Inflammatory macrophage treated with lipopolysaccharide for 1 hour (primary cell): ENCODE results near the gene UVRAG.
"Not testable (repeated sequence)": the region's sequence is repeated elsewhere in the genome, so short reads cannot be mapped to it uniquely, and the experiment has no call there.

Experiments
- DNase-seq, 2 donors: peaks; one replicate each; pipeline ENCODE4 v3.0.0-alpha.2; 2020 to 2022

The UVRAG gene

DNA sequence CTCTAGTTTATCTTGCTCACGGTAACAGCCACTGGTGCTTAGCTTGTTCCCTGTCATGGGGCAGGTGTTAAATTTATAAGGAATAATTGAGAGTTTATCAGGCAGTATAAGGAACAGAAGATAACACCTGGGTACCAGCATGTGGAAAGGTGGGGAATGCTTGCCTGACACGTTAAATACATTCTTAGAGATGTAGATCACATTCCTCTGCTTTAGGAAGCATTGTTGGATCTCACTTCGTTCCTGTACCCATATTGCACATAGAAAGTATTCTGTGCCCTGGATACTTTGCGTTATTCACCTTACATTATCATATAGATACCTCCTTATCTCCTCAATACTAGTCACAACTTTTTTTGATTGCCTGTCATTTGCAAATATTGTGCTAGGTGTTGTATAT lies 114.7 kb downstream of the UVRAG start:
- no peak for DNase-seq

DNA sequence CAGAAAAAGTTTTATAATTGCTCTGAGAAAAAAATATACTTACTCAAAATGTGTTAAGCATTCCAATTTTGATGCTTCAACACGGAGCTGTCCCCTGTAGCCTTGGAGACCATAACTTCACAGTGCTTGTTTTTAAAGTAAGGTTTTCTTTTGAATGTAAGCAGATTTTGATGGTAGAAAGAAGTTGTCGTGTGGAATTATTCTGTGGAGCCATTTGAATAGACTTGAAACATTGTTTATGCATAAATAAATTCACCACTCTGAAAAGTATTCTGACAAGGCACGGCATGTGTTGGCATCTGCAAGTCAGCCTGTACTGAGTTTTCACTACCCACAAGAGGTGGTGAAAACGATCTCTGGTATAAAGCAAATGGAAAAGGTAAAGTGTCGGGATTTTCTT lies 115.5 kb downstream of the UVRAG start:
- DNase-seq: no peak

DNA sequence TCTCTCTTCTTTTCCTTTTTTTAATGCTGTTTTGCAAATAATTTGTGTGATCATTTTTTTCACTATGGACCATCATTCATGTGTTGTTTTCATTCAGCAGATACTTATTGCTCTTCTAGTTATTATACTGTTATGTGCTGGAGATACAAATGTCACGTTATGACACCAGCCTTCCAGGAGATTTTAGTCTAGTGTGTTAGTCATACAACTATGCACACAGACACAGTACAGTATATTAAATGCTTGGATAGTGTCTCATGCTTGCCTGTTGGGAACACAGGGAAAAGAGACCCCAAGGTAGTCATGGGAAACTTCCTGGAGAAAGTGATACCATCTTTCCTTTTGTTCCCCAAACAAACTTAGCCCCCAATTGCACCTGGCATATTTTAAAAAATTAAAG lies 116.1 kb downstream of the UVRAG start:
- no peak for DNase-seq

DNA sequence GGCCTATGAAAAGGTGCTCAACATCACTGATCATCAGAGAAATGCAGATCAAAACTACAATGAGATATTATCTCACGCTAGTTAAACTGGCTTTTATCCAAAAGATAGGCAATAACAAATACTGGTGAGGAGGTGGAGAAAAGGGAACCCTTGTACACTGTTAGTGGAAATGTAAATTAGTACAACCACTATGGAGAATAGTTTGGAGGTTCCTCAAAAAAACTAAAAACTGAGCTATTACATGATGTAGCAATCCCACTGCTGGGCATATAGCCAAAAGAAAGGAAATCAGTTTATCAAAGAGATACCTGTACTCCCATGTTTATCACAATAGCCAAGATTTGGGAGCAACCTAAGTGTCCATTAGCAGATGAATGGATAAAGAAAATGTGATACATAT lies 118.7 kb downstream of the UVRAG start:
- peak; percentile 34 to 56 for DNase-seq

DNA sequence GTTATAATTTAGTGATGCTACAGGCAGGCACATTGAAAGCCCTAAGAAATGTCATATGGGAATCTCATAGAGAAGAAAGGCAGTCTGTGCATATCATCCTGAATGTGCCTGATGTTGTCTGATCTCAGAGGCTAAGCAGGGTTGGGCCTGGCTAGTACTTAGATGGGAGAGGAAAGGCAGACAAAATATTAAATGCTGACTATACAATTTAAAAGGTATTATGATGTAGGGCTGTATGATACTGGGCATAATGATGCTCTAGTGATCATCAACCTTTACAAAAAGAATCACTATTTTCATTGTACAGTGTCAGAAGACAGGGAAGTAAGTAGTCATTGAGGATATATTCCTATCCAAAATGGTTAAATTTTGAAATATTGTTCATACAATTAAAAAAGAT lies 119.8 kb downstream of the UVRAG start:
- DNase-seq: no peak

DNA sequence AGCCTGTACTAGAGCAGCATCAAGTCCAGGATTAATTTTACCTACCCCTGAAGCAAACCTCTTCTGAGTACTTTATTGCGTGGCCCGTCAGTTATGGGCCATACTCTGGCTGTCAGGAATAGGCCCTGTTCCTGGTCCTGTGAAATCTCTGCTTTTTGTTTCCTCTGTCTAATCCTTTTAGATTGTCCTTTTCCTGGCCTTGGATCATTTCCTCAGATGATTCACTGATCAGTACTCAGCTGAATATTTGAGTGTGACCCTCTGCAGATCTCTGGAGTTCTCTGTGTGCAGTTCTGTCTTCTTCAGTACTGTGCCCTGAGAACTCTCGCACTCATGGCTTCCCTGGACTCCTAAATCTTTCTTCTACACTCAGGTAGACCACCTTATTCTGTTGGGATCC lies 123.5 kb downstream of the UVRAG start:
- DNase-seq: no peak

DNA sequence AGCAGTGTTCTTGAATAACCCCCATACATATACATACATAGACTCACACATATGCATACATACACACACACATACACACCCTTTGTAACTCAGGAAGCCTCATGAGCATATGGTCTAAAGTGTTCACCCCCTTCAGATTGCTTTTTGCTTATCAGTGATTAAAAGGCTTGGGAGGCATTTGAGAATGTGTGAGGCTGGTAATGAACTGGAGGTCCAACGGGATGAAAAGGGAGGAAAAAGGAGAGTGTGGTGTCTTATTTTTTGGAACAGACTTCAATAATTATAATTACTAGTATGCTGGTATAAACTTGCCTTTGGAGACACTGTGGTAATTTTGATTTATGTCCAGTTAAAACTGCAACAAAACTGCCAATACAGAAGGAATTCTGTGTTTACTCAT lies 124.5 kb downstream of the UVRAG start:
- DNase-seq: no peak

DNA sequence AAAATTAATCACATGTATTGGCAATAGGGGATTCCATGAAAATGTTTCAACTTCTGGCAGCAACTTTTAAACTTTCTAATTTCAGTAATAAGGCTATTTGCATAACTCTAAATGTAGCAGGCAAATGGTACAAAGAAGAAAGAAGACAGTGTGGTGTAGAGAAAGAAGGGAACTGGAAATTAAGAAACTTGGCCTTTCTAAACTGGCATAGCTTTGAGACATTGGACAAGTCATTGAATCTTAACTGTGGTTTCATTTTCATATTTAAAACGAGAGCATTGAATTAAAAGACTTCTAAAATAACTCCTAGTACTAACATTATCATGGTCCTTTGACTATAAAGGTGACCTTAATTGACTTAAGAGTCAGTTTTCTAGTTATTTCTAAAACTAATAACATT lies 125.0 kb downstream of the UVRAG start:
- DNase-seq: peak; percentile 33 to 47

DNA sequence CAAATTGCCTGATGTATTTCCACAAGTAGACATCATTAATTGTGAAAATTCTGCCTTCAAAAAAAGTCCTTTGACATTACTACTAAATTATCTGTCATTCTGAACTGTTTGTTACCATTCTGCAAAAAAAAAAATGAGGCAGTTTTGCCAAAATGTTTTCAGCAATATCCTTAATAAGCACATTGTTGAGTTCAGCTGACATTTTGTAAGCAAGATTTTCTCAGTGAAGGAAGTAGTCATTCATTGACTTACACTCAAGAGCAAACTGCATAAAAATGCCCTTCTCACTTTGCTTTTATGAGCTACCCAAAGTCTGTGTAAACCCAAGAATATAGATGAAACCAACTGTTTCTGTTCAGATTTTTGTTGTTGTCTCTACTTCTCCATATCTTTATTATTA lies 125.9 kb downstream of the UVRAG start:
- DNase-seq: no peak

DNA sequence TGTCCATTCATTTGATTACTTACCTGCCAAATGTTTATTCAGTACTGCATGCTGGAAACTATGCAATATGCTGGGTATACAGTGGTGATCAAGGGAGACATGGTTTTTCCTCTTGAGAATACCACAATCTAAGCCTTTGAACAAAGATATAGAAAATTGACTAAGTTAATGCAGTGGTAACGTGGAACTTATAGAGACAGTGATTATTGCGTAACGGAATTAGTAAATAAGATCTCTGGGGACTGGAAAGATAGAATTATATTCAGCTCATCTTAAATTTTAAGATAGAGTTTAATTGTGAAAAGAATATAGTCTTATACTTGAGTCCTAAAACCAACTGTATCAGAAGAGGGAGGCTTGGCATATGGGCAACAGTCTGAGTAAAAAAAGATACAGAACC lies 129.5 kb downstream of the UVRAG start:
- no peak for DNase-seq

DNA sequence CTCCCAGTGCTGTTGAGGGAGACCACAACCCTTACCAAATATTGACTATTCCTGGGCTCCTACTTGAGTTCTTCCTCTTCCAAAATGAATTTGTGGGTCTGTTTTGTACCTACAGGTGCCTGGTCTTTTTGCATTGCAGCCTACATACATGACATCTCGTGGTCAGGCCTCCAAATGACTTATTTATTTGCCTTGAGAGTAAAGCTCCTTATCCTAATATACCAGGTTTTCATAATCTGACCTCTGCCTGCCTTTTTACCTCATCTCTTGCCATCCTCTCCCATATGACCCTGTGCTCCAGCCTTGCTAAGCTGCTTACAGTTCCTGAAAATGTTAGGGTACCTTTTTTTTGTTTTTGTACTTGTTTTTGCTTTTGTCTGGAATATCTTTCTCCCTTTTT lies 130.4 kb downstream of the UVRAG start:
- no peak for DNase-seq

DNA sequence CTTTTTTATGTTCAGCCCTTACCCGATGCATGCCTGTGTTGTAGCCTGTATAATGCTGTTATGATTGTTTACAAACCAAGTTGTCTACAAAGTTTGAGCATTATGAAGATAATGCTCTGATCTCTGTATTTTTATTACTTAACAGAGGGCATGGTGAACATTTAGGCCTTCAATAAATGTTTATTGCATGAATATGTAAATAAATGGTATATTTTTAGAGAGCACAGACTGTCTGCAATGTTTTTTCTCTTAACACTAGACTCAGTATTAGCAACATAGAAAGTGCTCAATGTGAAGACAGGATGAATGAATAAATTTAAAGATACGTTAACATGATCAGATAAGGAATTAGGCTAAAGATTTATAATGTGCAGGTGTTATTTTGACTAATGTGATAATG lies 130.9 kb downstream of the UVRAG start:
- no peak for DNase-seq

DNA sequence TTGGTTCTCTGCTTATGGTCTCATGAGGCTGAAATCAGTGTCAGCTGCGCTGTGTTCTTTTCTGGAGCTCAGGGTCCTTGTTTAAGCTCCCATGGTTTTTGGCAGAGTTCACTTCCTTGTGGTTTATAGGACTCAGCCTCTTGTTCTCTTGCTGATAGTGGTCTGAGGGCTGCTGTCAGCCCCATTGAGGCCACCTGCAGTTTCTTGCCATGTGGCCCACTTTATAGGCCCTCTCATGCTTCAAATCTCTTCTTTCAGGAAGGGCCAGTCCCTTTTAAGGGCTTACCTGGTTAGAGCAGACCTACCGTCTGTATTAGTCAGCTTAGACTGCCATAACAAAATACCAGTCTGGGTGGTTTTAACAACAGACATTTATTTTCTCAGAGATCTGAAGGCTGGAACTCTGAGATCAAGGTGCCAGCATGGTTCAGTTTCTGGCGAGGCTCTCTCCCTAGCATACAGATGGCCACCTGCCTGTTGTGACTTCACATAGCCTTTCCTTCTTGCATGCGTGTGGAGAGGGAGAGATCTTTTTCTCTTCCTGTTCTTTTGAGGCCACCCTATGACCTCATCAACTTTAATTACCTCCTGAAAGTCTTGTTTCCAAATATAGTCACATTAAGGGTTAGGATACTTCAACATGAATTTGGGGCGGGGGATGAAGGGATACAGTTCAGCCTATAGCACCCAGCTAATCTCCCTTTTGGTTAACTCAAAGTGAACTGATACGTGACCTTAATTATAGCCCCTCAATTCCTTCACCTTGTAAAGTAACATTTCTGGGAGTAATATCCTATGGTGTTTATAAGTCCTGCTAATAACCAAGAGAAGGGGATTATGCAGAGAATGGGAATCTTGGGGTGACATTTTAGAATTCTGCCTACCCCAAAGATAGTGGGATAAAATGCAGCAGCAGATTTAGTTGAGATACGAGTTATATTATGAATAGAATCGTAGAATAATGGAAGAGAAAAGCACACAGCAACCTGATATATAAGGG lies 131.8 kb downstream of the UVRAG start:
- DNase-seq: no peak

DNA sequence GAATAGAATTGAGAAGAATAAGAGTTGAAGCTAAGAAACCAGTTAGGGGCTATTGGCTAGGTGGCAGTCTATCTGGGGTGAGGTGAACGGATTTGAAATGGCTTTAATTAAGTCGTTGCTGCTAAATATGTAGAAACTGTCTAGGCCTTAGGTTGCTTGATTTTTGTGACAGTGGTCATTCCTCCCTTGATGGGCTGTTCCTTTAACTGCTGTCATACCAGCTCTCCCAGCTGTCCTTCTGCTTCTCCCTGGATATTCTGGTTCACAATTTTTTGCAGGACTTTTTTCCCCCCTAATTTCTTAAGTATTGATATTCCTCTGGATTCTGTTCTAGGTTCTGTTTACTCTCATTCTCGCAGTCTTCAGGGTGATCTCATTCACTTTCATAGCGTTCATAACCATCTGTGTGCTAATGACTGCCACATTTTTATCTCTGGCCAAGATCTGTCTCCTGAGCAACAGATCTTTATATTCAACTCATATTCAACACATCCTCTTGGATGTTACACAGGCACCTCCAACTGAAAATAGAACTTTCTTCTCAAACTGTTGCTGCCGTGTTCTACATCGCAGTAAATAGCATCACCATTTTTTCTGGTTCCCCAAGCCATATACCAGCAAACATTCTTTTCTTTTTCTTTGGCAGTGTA lies 134.1 kb downstream of the UVRAG start:
- no peak for DNase-seq

DNA sequence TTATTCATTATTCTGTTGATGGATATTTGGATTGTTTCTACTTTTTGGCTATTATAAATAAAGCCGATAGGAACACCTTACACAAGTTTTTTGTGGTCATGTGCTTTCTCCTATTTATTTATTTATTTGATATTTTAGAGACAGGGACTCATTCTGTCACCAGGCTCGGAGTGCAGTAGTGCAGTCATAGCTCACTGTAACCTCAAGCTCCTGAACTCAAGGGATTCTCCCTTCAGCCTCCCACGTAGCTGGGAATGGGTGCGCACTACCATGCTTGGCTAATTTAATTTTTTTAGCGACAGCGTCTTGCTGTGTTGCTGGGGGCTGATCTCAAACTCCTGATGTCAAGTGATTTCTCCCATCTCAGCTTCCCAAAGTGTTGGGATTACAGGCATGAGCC lies 135.1 kb downstream of the UVRAG start:
- DNase-seq: no peak

DNA sequence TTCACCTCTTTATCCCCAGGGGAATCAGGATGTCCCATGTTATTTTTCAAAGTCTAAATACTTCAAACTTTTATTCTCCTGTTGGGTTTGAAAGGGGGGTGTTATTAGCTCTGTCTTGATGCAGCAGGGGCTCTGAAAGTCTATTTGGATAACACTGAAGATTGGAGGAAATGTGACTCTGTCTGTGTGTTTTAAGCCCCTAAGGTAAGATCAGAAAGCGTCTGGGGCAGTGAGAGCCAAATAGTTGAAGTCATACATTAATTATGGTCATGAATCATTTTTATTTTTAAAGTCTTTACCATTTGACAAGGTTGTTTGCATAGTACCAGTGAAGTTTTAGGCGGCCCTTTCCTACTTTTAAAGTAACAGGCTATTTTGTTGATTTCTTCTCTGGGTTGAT lies 139.0 kb downstream of the UVRAG start:
- DNase-seq: no peak

DNA sequence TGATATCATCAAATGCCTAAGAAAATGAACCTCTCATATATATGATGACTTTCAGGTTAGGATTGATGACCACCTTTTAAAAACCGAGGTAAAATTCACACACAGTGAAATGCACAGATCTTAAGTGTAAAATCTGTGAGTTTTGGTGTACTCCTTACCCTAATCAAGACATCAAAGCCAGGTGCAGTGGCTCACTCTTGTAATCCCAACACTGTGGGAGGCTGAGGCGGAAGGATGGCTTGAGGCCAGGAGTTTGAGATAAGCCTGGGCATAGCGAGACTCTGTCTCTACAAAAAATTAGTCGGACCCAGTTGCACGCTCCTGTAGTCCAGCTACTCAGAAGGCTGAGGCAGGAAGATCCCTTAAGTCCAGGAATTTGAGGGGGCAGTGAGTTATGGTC lies 140.4 kb downstream of the UVRAG start:
- no peak for DNase-seq

DNA sequence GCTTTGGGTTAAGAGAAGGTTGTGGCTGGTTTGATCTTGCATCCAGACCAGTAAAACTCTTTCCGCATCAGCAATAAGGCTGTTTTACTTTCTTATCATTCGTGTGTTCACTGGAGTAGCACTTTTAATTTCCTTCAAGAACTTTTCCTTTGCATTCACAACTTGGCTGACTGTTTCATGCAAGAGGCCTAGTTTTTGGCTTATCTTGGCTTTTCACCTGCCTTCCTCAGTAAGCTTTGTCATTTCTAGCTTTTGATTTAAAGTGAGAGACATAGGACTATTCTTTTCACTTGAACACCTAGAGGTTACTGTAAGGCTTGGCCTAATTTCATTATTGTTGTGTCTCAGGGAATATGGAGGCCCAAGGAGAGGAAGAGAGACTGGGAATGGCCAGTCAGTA lies 144.5 kb downstream of the UVRAG start:
- DNase-seq: no peak

DNA sequence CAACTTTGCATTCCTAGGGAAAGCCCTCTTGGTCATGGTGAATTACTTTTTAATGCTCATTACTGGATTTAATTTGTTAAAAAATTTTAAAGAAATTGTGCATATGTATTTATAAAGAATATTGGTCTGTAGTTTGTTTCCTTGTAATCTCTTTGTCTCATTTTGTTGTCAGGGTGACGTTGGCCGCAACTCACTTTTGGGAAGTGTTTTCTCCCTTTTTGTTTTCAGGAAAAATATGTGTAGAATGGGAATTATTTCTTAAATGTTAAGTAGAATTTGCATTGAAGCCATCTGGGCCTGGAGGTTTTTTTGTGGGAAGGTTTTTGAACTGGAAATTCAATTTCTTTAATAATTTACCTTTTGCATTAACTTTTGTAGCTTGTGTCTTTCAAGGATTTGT lies 149.1 kb downstream of the UVRAG start:
- no peak for DNase-seq

DNA sequence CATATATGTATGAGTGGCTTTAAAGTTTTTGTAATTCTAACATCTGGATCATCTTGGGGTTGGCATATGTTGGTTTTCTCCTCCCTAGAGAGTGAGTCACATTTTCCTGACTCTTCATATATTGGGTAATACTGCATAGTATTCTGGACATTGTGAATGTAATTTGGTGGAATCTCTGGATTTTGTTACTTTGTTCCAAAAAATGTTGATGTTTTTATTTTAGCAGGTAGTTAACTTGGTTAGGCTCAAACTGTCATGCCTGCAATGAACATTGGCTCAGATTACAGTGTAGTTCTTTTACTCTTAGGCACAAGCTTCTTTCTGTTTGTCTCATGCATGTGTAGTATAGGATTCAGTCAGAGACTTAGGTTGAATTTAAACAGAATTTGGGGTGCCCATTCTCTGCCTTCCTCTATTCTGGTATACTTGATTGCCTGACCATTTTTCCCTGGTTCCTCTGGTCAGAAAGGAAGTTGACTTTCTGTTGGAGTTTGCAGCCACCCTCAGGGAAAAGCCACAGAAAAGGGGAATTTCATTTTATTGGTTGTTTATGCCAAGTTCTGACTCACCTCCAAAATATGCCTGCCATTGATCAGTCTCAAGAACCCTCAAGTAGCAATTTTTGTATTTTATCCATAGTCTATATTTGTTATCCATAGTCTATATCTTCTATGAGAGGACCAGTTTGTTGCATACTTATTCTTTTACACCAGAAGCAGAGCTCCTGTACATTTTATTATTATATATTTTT lies 151.7 kb downstream of the UVRAG start:
- DNase-seq: peak; percentile 60 to 63

DNA sequence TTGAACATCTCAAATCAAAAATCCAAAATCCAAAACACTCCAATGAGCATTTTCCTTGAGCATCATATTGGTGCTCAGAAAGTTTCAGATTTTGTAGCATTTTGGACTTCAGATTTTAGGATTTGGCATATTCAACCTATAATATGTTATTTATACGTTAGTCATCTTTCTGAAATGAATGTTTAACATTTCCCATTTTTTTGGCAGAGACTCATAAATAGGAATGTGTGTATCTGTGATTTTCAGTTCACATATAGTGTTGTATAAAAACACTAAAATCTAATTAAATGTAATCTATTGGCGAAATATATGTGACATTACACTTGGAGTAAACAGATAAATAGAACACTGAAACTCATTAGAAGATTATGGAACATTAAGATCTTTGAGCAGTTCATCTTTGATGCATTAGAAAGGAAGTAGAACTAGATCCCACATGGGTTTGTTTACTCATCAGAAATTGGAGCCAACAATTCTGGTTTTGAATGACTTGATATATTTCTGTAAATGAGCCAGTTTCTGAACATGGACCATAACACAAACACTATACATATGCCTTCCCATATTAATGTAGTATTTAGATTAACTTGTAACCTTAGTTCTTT lies 153.1 kb downstream of the UVRAG start:
- no peak for DNase-seq

DNA sequence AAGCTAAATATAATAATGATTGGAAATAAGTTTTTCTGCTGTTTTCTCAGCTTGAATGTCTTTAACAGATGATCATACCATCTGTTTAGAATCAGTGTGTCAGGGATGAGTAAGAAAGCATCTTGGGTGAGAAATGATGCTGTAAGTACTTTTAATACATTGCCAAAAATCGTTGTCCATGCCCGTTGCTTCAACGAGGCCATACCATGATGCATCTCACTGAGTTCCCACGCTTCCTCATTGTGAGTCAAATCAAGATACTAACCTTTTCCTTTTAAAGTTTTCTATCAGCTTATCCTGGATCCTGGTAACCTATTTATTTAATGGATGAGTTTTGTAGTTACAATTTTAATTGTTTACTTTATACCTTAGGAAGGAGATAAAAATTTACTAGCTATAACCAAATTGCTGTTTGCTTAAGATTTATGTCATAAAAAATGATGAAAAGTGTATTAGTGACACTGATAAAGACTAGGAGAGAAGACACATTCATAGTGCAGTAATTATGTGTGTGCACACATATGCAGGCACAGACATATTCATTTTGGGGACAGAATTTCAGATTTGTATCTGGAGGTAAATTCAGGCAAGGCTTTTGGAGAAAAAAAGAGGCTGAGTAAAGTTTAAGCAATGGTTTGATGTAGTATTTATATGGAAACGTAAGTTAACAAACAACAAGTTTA lies 154.8 kb downstream of the UVRAG start:
- no peak for DNase-seq

DNA sequence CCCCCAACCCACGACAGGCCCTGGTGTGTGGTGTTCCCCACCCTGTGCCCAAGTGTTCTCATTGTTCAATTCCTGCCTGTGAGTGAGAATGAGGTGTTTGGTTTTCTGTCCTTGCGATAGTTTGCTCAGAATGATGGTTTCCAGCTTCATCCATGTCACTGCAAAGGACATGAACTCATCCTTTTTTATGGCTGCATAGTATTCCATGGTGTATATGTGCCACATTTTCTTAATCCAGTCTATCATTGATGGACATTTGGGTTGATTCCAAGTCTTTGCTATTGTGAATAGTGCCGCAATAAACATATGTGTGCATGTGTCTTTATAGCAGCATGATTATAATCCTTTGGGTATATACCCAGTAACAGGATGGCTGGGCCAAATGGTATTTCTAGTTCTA lies 158.7 kb downstream of the UVRAG start:
- not testable (repeated sequence) for DNase-seq
